CD4-positive, alpha-beta T cell treated with Interleukin-10 for 1 hour (primary cell): ENCODE data around the gene SKAP1.
"Not testable (repeated sequence)": the region's sequence is repeated elsewhere in the genome, so short reads cannot be mapped to it uniquely, and the experiment has no call there.

Experiments used
- DNase-seq: peaks from one replicate; pipeline ENCODE4 v3.0.0-alpha.2; 2020

SKAP1 gene

DNA sequence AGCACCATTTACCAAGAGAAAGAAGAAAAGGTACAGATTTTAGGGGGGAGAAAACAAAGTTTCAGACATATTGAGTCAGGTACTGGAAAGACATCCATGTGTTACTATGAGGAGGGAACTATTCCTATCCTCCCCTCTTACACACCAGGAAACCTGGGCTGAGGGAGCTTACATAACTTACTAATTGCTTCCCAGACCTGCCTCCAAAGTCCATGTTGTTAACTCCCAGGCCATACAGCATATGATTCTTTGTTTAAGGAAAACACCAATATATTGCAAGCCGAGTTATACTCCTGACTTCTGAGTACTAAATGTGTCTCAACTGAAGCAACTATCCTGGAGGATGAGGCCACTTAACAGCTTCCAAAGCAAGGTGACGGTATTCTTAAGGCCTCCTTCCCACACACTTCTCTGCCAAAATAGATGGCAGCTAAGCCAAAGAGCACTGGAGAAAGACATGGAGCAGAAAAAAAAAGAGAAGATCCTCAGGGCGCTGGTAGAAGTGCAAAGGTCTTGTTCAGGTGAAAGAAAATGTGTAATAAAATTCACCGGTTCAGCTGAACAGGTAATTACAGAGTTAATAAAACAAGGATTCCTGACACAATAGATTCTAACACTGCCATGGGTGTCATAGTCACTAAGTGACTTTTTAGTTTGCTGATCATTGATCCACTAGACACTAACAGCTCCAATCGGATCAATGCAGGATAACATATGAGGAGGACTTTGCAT lies 151.1 kb downstream of the SKAP1 start:
- DNase-seq: no peak

DNA sequence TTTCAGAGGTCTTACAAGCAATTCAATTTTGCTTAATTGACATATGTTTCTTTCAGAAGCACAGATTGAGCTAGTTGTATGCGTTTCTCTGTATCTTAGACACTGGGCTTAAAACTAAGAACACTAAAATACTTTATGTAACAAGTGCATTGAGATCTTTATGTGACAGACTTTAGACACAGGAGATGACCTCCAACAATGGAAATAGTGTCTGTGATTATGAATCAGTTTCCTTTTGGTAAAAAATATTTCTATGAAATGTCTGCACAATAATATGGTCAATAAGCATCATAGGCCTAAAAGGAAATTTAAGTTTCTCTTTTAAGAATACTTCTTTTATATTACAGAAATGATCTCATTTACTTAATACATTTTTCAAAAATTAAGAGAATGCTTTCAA lies 153.2 kb downstream of the SKAP1 start:
- DNase-seq: no peak

DNA sequence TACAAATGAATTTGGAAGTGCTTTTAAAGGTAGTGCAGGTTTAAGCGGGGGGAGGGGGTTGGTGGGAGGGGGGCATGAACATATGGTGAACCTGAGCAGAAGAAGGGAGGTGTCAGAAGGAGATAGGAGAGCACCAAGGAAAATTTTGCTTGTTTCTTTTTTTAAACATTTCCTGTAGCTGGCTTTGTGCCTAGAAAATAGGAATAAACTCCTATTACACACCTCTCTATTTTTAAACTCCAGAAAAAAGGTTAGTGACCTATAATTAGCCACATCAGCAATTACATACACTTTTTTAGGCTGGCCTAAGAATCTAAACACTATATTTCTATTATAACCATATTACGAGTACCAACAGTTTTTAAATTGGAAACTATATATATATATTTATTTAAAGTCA lies 159.1 kb downstream of the SKAP1 start:
- no peak for DNase-seq

DNA sequence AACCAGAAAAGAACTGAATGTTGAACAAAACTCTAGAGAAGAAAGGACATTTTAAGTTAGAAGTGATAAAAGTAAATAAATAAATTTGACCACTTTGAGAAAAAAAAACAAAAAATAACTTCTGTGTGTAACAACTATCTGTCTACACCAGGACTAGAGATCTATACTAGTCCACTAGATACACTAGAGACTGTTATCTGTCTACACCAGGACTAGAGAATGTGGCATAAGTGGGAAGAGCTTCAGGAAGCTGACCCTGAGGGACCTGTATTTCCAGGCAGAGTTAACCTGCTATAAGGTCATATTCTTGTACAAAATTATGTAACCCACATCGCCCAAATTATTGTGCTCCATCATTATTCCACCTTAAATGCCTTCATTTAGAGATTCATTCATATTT lies 160.8 kb downstream of the SKAP1 start:
- DNase-seq: no peak

DNA sequence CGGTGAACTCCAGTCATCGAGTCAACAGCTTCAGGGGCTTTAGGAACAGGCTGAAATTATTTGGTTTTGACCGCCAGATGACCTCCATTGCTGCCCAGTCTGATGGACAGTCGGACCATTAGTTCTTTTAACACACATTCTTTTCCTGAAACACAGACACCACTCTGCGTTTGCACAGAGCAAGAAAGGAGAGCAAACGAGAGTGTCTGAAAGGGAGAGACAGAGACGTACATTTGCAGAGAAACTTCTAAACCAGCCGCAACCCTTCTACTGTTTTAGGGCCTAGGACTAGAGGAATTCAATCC lies 166.3 kb downstream of the SKAP1 start:
- no peak for DNase-seq

DNA sequence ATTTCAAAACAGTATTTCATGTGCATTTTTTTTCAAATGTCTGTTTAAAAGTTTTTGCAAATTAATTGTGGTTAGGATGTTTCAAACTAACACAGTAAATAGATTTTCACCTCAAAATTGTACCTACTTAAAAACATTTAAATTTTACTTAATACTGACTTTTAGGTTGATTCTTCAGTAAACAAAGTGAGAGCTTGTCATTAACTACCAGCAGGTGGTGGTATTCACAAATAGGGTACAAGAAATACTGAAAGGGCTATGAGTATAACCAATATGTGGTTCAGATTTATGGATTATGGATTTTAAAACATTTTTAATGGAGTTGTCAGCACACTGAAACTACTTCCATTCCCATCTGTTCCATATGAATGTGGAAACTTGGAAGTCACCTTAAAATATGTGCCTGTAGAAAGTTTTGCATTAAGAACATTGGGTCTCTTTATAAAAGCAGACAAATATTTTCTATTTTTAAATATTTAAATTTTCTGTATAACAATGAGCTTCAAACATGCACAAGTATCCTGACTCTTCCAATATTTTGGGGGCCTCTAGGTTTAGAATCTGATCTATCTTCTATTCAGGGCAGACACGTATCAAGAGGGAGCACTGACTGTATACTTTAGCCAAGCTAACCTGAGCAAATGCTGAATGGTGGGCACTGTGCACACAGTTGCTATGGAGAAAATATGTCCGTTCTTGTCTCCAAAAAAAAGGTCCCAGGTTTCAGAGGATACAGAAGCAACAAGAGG lies 166.9 kb downstream of the SKAP1 start:
- DNase-seq: peak; percentile 39

DNA sequence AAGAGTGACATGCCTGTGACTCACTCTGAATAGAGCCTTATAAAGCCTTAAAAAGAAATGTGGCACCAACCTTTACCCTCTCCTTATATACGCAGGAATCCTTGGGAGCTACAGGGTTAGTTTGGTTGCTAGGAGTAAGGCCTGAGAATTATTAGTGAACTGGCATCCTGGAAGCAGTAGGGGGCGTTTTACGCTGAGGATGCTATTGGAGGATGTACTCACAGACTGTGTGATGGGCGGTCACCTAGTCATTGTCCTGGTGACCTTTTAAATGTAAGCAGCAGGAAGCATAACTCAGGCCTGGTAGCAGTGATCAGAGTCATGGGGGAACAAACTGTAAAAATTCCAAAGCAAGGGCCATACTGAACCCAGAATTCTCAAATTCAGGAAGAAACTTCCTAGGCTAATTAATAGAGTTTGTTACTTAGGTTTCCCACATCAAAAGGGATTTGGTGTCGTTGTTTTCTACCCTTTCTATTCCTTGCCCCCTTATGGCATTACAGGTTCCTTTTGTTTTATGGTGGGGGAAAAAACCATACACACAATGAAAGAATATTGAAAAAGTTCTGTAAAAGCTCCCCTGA lies 168.6 kb downstream of the SKAP1 start:
- DNase-seq: no peak

DNA sequence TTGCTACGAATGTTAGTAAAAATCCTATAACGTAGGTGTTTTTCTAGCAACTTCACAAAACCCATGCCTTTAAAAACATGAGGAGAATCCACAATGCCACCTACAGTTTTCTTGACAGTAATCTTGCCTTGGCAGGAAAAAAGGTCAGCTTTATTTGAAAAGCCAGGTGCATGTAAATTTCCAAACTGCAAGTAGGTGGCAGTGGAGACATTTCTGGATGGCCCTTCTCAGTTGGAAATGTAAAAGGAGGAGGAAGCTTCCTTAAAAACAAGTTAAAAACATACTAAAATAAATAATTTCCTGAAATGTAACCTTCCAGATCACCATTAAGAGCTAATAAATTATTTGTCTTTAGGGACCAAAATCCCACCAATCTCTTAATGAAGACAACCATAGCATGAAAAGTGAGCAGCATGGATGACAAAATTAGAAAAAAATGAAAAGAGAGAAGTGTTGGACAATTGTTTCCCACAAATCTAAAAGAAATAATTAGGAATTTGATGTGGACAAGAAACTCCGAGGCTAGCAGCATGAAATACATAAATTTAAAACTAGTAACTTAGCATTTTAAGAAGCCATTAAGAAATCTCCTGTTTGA lies 170.2 kb downstream of the SKAP1 start:
- no peak for DNase-seq

DNA sequence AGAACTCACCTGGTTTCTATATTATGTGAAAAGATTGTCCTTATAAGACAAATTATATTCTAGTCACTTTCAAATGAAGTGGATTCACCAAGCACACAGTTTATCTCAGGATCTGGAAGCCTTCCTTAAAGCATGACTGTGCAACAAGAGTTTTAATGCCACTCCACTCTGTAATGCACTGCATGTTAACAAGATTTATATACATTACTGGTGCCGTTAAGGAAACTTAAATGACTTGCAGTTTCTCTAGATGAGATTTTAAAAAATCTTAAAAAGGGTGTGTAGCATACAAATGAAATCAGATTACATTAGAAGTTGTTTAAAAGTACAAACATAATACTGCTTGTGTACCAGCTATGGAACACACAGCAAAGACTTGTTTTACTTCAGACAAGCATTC lies 171.7 kb downstream of the SKAP1 start:
- no peak for DNase-seq

DNA sequence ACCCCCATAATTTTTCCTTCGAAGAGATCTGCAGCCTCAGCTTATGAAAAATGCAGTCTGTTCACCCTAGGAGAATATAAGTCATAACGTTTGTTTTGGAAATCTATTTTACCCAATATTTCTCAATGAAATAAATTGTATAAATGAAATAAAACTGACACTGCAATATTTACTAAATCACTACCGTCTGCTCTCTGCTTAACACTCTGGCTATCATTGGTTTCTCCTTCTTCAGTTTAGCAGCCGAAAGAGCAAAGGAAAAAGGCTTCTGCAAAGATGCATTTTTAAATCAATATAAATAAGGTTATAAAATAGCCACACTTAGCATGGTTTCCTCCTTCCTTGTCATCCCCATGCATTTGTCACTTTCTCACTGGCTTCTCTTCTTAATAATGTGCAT lies 174.3 kb downstream of the SKAP1 start:
- DNase-seq: no peak

DNA sequence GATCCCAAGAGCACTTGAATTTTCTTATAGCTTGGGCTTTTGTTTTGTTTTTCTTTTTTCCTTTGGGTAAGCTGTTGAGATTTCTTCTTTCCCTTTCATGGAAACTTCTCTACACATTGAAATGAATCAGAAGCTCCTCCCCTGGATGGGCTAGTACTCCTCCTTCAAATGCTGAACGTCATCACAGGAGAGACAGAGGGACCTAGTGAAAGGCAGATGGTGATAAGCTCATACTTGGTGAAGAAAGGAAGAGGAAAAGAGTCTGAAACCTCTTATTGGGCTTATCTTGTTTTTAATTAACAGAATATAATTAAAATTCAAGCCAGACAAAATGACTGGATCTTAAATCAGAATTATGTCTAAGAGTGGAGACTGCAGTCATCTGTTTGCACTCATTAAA lies 175.1 kb downstream of the SKAP1 start:
- no peak for DNase-seq

DNA sequence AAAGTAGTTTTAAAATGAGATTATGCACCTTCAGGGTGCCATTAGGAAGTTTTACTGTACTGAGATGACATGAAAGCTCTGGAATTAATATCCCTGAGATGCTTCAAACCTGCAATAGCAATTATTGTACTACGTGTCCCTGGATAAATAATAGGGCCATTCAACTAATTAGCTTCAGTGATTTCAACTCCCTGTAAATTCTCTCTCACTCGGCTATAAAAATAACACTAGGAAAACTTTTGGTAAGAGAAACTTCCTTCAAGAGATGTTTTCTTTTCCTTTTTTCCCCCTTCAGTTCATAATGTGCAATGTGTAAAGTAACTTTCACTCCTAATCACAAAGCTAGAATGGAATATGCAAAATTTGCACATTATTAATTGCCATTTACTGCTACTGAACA lies 176.0 kb downstream of the SKAP1 start:
- no peak for DNase-seq

DNA sequence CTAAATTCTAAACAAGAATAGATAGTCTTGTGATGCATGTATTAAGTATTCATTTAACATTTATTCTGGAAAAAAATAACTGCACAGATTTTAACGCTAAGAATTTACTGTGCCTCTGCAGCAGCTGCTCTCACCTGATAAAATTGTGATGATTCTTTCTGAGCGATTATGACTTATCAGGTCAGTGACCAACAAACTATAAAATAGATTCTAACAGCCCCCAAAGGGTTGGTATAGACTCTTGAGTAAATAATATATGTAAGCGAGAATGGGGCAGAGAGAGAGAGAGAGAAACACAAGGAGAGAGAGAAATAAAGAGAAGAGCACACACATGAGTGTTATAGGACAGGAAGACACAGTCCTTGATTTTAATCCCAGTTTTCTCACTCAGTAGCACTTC lies 178.1 kb downstream of the SKAP1 start:
- DNase-seq: no peak

DNA sequence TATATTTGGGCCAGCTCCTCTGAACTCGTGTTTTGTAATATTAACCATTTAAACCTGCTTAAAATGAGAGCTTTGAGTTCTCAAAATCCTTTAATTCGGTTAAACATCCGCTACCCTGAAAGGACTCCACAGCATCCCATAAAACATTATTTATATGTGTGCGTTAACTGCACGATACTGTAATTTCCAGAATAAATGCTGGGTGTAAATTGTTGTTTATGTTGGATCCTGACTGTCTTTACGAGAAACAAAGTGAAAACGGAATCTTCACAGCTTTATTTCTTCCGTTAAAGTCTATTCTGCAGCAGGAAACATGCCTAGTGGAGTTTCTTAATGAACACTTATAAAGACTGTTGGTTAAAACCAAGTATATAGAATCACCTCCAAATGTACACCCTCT lies 179.1 kb downstream of the SKAP1 start:
- no peak for DNase-seq

DNA sequence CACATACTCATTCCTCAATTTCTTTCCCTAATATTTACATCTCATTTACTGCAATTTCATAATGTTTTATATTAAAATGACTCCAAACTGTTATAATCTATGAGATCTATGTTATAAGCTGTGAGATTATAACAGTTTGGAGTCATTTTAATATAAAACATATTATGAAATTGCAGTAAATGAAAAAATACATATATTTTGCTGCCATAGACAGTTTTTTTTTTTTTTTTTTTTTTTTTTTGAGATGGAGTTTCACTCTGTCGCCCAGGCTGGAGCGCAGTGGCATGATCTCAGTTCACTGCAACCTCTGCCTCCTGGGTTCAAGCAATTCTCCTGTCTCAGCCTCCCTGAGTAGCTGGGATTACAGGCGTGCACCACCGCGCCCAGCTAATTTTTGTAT lies 180.0 kb downstream of the SKAP1 start:
- DNase-seq: not testable (repeated sequence)

DNA sequence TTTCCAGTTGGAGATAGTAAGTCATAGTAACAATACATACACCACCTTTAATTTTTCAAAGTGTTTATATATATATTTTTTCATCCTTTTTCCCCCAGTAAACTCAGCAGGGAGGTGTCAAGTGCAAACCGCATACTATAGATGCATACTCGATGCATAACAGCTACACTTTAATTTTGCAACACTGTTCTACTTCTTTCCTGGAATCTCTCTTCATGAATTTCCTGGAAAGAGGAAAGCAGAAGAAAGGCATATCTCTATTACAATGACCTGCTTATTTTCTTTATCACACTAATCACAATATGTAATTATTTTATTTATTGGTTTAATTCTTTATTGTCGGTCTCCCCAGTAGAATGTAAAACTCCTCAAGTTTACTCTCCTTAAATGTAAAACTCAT lies 182.4 kb downstream of the SKAP1 start:
- DNase-seq: no peak

DNA sequence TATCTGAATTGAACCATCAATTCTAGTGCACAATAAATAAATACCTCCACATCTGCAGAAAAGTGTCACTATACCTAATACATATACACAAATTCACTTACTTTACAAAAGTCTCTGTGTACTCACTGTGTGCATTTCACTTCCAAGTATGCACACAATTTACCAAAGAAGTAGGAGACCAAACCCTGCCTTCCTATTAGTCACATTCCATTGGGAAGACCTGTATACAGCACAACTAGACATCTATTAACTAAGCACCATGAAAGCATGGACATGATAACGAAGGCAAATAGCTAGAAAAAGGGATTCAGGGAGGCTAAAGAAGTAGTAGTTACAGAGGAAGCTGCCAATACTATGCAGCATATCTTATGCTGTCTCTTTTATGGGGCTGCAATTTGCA lies 183.0 kb downstream of the SKAP1 start:
- DNase-seq: no peak

DNA sequence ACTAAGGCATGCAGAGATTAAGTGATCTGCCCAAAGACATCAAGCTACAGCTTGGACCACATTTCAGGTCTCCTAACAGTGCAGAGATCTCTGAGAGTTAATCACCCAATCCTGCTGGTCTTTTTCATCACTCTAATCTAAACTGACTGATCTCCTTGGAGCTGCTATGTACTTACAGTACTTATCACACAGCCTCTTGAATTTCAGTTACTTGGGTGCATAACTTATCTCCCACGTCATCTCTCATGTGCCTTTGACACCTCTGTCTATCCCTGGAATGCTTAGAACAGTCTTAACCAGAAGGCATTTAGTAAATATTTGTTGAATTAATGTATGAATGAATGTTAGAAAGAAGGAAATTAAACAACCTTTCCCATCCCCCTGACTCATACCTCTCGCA lies 183.4 kb downstream of the SKAP1 start:
- DNase-seq: no peak

DNA sequence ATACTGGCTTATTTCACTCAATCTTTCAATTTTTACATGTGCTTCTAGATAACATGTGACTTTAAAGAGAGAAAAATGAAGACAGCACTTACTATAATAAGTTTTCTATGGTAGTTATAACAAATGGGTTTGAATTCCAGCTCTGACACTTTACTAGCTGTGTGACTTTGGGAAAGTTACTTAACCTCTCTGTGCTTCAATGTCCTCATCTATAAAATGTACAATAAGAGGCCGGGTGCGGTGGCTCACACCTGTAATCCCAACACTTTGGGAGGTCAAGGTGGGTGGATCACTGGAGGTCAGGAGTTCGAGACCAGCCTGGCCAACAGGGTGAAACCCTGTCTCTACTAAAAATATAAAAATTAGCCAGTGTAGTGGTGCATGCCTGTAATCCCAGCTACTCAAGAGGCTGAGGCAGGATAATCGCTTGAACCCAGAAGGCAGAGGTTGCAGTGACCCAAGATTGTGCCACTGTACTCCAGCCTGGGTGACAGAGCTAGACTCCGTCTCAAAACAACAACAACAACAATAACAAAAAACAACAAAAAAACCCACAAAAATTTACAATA lies 184.5 kb downstream of the SKAP1 start:
- DNase-seq: not testable (repeated sequence)

DNA sequence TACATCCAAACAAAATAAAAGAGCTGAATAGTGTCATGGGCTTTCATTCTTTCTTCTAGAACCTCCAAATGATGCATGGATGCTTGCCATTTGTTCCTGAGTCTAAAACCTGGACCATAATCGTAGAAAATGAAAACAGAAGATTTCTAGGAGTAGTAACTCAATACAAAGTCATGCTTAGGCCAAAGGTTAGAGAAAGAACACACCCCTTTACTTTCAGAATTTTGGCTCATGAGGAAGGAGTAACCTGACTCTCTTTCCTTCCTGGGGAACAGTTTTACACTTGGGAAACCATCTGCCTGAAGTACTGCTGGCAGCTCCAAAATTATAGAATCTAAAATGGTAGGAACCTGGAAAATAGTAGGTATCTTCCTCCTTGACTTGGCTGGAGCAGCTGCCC lies 185.2 kb downstream of the SKAP1 start:
- DNase-seq: no peak

DNA sequence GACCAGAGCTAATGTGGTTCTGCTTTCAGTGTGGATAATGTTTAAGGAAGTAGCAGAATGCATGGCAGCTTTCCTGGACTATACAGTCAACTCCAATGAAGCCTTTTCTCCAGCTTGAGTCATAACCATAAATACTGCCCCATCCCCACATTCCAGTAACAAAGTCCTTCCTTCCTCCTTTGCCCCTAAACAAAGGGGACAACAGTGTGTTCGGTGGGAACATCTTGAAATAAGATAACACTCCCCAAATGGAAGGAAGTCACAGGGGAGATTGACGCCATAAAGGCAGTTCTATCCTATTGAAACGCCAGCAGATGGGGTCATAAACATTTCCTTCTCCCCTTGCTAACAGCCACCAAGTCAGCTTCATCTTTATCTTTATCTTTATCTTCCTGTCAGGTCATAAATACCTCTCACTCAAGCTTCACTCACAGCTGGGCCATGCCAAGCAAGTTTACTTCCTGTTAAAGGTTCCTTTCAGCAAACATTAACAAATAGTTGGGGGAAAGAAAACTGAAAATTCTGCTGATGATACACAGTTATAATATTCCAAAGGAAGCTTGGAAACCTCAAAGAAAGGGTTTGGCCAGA lies 185.8 kb downstream of the SKAP1 start:
- DNase-seq: no peak

DNA sequence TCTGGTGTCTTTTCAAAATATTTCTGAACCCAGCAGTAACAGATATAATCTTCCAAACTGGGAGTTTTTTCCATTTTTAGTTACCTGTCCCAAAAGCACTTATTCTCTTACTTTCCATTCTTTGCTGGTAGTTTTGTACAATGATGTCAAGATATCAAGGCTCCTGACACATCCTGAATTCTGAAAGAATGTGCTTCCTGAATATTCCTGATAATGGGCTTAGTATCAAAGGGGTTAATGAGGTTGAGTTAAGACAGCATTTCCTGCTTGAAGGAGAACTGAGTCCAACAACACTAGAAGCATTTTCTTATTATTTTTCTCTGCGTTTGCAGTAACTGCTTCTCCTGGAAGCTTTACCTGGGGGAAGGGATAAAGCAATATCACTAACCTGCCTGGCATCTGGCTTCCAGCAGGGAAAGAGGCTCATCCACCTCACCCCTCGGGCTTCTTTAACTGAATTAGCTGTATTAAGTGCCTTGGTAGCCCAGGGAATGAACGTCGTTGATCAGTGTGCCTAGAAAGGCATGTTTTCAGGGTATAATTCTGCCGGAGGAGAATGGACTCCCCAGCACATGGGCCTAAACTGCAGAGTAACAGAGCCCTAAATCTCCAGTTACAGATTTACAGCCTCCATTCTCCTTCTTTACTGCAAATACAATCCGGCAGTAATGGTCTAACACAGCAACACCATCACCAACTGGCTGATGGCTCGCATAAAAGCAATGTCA lies 188.1 kb downstream of the SKAP1 start:
- no peak for DNase-seq

DNA sequence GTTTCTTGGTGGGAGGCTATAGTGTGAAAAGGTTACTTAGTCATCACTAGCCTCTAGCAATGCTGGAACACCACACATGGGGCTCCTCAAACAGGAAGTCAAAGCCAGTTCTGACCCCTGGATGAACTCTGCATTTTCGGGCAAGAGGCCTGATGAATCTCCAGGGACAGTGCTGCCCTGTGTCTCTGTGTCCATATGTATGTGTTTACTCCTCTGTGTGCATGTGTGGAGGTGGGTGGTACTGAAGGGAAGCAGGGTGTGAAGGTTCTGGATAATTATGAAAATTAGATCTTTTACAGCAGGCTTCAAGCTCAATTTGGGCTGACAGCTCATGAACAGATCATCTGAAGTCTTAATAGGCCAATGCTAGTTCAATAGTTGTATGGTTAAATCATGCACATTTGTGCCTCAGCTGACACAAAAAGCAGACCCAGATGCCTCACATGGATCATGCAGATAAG lies 188.9 kb downstream of the SKAP1 start:
- peak; percentile 22 for DNase-seq
